ENCODE data around the gene PIK3CD. TPM values are rescaled to one million over a fixed set of nuclear protein-coding genes. Genes with fewer than 3 reads are reported as not detected.

PIK3CD gene
- total RNA-seq, 4 donors from 2014 or later: 4.1 to 11.8 (median 7.7) TPM

DNA sequence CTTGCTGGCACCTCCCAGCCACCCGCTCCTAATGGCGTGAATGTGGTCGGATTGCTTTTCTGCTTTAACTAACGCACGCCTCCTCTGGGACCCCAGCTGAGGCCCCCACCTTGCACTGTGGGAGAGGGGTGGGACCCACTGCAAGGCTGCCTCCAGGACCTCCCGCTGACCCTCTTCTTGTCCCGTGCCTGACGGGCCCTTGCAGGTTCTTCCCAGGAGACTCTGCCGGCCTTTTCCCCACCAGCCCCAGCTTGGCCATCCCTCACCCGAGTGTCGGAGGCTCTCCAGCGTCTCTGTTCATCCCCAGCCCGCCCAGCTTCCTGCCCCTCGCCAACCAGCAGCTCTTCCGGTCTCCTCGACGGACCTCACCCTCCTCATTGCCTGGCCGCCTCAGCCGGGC is 44.2 kb upstream of the PIK3CD start:
- Histone ChIP-seq H3K4me3 (no peak overlapping the region), H3K9me3 (no peaks in the 10 kb centered on the region), H3K36me3 (peaks cover 4 to 90% (median 23%) of the 10 kb centered on the region in 3 donors), H3K27ac (no peak overlapping the region), H3K4me1 (peaks cover 0 to 4% (median 0%) of the 10 kb centered on the region in 3 donors), H3K27me3 (no peaks in the 10 kb centered on the region)
- DNase-seq: no peak
- intact Hi-C loops (cut with DNase I): no loop called here
- TF ChIP-seq POLR2A (IDR thresholded peaks at IDR 0.05): no peak
- TF ChIP-seq, protein P1, sequence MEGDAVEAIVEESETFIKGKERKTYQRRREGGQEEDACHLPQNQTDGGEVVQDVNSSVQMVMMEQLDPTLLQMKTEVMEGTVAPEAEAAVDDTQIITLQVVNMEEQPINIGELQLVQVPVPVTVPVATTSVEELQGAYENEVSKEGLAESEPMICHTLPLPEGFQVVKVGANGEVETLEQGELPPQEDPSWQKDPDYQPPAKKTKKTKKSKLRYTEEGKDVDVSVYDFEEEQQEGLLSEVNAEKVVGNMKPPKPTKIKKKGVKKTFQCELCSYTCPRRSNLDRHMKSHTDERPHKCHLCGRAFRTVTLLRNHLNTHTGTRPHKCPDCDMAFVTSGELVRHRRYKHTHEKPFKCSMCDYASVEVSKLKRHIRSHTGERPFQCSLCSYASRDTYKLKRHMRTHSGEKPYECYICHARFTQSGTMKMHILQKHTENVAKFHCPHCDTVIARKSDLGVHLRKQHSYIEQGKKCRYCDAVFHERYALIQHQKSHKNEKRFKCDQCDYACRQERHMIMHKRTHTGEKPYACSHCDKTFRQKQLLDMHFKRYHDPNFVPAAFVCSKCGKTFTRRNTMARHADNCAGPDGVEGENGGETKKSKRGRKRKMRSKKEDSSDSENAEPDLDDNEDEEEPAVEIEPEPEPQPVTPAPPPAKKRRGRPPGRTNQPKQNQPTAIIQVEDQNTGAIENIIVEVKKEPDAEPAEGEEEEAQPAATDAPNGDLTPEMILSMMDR (IDR thresholded peaks at IDR 0.05): no peak
- WGBS, 2 donors: 73 to 80% methylated on average over 6 to 10 of the region's 19 CpGs

DNA sequence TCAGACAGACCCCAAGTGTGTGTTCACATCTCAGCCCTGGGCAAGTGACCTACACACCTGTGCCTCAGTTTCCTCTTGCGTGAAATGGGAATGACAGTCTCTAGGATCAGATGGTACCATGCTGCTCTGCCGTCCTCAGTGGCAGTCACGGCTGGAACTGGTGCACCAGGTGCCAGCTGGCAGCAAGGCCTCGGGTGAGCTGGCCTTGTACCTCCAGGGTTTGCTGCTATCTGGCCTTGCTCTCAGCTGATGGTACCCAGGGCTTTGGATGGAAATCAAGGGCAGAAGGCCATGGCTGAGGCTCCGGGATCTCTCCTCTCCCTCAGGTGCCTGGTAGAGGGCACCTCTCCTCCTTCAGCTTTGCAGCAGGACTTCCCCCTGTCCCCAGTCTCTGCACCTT is 41.5 kb upstream of the PIK3CD start:
- no peak for DNase-seq
- H3K4me1 ChIP-seq: peaks cover 0 to 4% (median 0%) of the 10 kb centered on the region in 3 donors
- intact Hi-C loops (cut with DNase I): no loop called here
- peaks cover 10 to 82% (median 14%) of the 10 kb centered on the region in 3 donors for H3K36me3 ChIP-seq
- no peak overlapping the region for H3K4me3 ChIP-seq
- TF ChIP-seq POLR2A (IDR thresholded peaks at IDR 0.05): no peak
- TF ChIP-seq, protein P1 (IDR thresholded peaks at IDR 0.05): no peak
- 100% methylated on average over 1 of the region's 5 CpGs; no CpG with 5 or more reads in 1 of the 2 donors for WGBS, 2 donors
- H3K9me3 ChIP-seq: no peaks in the 10 kb centered on the region
- no peaks in the 10 kb centered on the region for H3K27me3 ChIP-seq
- H3K27ac ChIP-seq: no peak overlapping the region

- no peak overlapping the region for H3K27ac ChIP-seq
- WGBS, 2 donors: 77 to 96% methylated on average over 6 to 12 of the region's 25 CpGs
- DNase-seq: no peak
These were observed 41.0 kb upstream of the PIK3CD start for GRCh38 chr1:9610548-9610947.

GRCh38 chr1:9611716-9612115 is 39.8 kb upstream of the PIK3CD start:
- 84 to 100% methylated on average over 3 to 8 of the region's 13 CpGs for WGBS, 2 donors
- TF ChIP-seq, protein P1 (IDR thresholded peaks at IDR 0.05): no peak
- no peak for TF ChIP-seq POLR2A (IDR thresholded peaks at IDR 0.05)

More at GRCh38 chr1:9610548-9610947, 41.0 kb upstream of the PIK3CD start:
- intact Hi-C loops (cut with DNase I): no loop called here
- H3K4me1 ChIP-seq: peaks cover 0 to 4% (median 0%) of the 10 kb centered on the region in 3 donors
- H3K4me3 ChIP-seq: no peak overlapping the region
- TF ChIP-seq, protein P1 (IDR thresholded peaks at IDR 0.05): no peak
- no peak for TF ChIP-seq POLR2A (IDR thresholded peaks at IDR 0.05)
- peaks cover 10 to 79% (median 14%) of the 10 kb centered on the region in 3 donors for H3K36me3 ChIP-seq
- H3K9me3 ChIP-seq: no peaks in the 10 kb centered on the region
- H3K27me3 ChIP-seq: no peaks in the 10 kb centered on the region

GRCh38 chr1:9612162-9612845 is 39.2 kb upstream of the PIK3CD start:
- 53 to 81% methylated on average over 2 to 8 of the region's 11 CpGs for WGBS, 2 donors
- Histone ChIP-seq H3K4me1 (no peaks in the 10 kb centered on the region), H3K27ac (no peak overlapping the region), H3K27me3 (no peaks in the 10 kb centered on the region), H3K9me3 (no peaks in the 10 kb centered on the region), H3K4me3 (no peak overlapping the region), H3K36me3 (peaks cover 10 to 68% (median 14%) of the 10 kb centered on the region in 3 donors)
- intact Hi-C loops (cut with DNase I): no loop called here
- DNase-seq: no peak
- no peak for TF ChIP-seq POLR2A (IDR thresholded peaks at IDR 0.05)
- TF ChIP-seq, protein P1 (IDR thresholded peaks at IDR 0.05): no peak

More at GRCh38 chr1:9611716-9612115, 39.8 kb upstream of the PIK3CD start:
- DNase-seq: no peak
- H3K9me3 ChIP-seq: no peaks in the 10 kb centered on the region
- peaks cover 10 to 74% (median 14%) of the 10 kb centered on the region in 3 donors for H3K36me3 ChIP-seq
- peaks cover 0 to 3% (median 0%) of the 10 kb centered on the region in 3 donors for H3K4me1 ChIP-seq
- no peak overlapping the region for H3K4me3 ChIP-seq
- intact Hi-C loops (cut with DNase I): no loop called here
- H3K27ac ChIP-seq: no peak overlapping the region
- no peaks in the 10 kb centered on the region for H3K27me3 ChIP-seq

Measured in esophagus squamous epithelium (tissue), 5 donors.